Prostate gland (tissue), 2 donors: ENCODE measurements around the gene C4orf33. TPM values are rescaled to one million over a fixed set of nuclear protein-coding genes. Genes with fewer than 3 reads are reported as not detected.

Experiments
- DNase-seq: peaks from one replicate; pipeline ENCODE4 v3.0.0-alpha.2; 2019; ENCODE audit warnings: low spot score
- H3K27ac ChIP-seq, 2 donors: fragments of 200-600 bp; sonication (generic); 2 replicates each; pipeline ENCODE4 v1.5.1; 2017 to 2019
- H3K27me3 ChIP-seq: fragments of 200-600 bp; sonication (generic); replicated peaks from 2 replicates; pipeline ENCODE4 v1.5.1; 2019; ENCODE audit not compliant: insufficient read depth
- H3K36me3 ChIP-seq, 2 donors: fragments of 200-600 bp; sonication (generic); 1 replicate in 1 of 2; 2 replicates in 1 of 2; pipeline versions ENCODE4 v1.5.1 to v1.8.1; 2017 to 2019
- H3K4me1 ChIP-seq: fragments of 200-600 bp; sonication (generic); replicated peaks from 2 replicates; pipeline ENCODE4 v1.5.1; 2019
- H3K4me3 ChIP-seq, 2 donors: fragments of 200-600 bp; sonication (generic); 2 replicates each; pipeline ENCODE4 v1.5.1; 2017 to 2019
- H3K9me3 ChIP-seq: fragments of 200-600 bp; sonication (generic); 2 replicates; pipeline ENCODE4 v1.5.1; 2017
- POLR2A ChIP-seq: fragments of 450-650 bp; IDR thresholded peaks from one replicate; pipeline ENCODE4 v1.6.1; 2016; ENCODE audit warnings: antibody characterized with exemption, mild to moderate bottlenecking
- POLR2AphosphoS5 ChIP-seq: sonication (generic); formaldehyde crosslinking; IDR thresholded peaks from one replicate; pipeline ENCODE4 v1.6.1; 2017; ENCODE audit warnings: antibody characterized with exemption
- WGBS: methylation state at CpG from one replicate; pipeline ENCODE4 v1.1.5; 2018; 5-methylcytosine and 5-hydroxymethylcytosine counted together
- intact Hi-C: fragments of 100-400 bp; cut with DNase I; formaldehyde crosslinking; loops from one replicate; pipeline ENCODE4 v1.14.2; 2022
- total RNA-seq, 2 donors: library from RNA; depleted of rRNA; stranded (reverse); fragments of >200 nt; gene quantifications; one replicate each; pipeline ENCODE4 v1.1.0, GENCODE V29; 2016
- TF ChIP-seq, protein P1 (sequence below), 4 experiments: fragments of 200-600 bp in 2 of 4; fragments of 450-650 bp in 2 of 4; sonication (generic) in 2 of 4; IDR thresholded peaks; 1 replicate in 3 of 4; 2 replicates in 1 of 4; pipeline ENCODE4 v1.5.1; 2016 to 2019; ENCODE audit warnings: antibody characterized with exemption in 4 of 4, mild to moderate bottlenecking in 2 of 4, moderate library complexity in 2 of 4

C4orf33 gene
- total RNA-seq, 2 donors from 2014 or later: 12.1 to 15.2 TPM

DNA sequence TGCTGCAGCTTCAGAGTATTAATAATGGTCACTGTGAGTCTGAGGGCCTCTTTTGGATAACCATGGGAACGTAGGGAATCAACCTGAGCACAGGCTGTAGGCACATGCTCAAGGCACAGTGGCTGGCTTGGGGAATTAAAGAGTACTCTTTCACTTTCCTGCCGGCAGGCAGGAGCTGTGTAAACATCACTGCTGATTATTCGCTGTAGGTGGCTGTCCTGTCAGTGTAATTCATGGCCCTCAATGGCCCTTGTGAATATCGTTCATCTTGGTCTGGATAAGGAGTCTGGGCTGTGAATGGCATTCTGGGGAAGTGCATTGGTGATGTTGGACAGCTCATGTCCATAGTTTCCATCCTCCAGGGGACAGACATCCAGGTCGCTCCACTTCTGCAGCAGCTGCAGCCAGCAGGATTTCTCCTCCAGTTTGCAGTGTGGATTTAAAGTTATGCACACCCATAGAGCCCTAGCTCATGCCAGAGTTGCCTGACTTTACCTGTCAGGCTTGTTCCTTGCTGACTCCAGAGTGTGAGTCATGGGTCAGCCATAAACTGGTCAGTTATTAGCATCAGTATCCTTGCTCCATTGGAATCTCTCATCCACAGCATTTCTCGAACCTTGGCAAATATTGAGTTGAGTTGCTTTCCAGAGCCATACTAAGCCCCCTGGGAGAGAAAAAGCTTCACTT, 43.0 kb downstream of the C4orf33 start:
- no peak overlapping the region for H3K4me3 ChIP-seq
- no peaks in the 10 kb centered on the region for H3K27me3 ChIP-seq
- no peaks in the 10 kb centered on the region for H3K36me3 ChIP-seq
- TF ChIP-seq, protein P1, sequence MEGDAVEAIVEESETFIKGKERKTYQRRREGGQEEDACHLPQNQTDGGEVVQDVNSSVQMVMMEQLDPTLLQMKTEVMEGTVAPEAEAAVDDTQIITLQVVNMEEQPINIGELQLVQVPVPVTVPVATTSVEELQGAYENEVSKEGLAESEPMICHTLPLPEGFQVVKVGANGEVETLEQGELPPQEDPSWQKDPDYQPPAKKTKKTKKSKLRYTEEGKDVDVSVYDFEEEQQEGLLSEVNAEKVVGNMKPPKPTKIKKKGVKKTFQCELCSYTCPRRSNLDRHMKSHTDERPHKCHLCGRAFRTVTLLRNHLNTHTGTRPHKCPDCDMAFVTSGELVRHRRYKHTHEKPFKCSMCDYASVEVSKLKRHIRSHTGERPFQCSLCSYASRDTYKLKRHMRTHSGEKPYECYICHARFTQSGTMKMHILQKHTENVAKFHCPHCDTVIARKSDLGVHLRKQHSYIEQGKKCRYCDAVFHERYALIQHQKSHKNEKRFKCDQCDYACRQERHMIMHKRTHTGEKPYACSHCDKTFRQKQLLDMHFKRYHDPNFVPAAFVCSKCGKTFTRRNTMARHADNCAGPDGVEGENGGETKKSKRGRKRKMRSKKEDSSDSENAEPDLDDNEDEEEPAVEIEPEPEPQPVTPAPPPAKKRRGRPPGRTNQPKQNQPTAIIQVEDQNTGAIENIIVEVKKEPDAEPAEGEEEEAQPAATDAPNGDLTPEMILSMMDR (IDR thresholded peaks at IDR 0.05): no peak
- TF ChIP-seq POLR2A (no peak), POLR2AphosphoS5 (no peak)
- DNase-seq: no peak
- 55% methylated on average over 6 of the region's 6 CpGs for WGBS
- H3K9me3 ChIP-seq: no peaks in the 10 kb centered on the region
- H3K27ac ChIP-seq: no peak overlapping the region
- no peaks in the 10 kb centered on the region for H3K4me1 ChIP-seq
- intact Hi-C loops: no loop called here

DNA sequence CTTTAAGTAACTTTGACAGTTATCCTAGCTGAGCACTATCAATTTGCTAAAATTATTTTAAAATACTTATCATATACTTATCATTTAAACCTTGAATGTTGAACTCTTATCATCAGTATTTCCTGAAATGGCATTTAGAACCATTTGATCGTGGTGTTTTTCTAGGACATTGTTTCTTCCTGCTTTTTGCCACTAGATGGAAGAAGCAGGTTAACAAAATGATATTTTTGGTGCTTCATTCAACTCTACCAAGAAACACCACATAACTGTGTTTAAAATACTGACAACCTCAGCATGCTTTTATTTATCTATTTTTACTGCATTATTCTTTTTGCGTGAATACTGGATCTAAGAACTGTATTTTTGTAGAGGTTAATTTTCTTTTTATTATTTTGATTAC, 44.6 kb downstream of the C4orf33 start:
- Histone ChIP-seq H3K4me1 (no peaks in the 10 kb centered on the region), H3K27ac (no peak overlapping the region), H3K36me3 (no peaks in the 10 kb centered on the region), H3K4me3 (no peak overlapping the region), H3K9me3 (no peaks in the 10 kb centered on the region), H3K27me3 (no peaks in the 10 kb centered on the region)
- no peak for DNase-seq
- TF ChIP-seq POLR2A (no peak), POLR2AphosphoS5 (no peak)
- TF ChIP-seq, protein P1 (IDR thresholded peaks at IDR 0.05): no peak
- WGBS: 70% methylated on average over 2 of the region's 2 CpGs
- intact Hi-C loops: no loop called here

- intact Hi-C loops: no loop called here
- 24% methylated on average over 2 of the region's 2 CpGs for WGBS
- TF ChIP-seq, protein P1 (IDR thresholded peaks at IDR 0.05): no peak
- no peak for TF ChIP-seq POLR2A
- no peak for TF ChIP-seq POLR2AphosphoS5
Observed at GRCh38 chr4:129143359-129143758, 47.4 kb downstream of the C4orf33 start.

DNA sequence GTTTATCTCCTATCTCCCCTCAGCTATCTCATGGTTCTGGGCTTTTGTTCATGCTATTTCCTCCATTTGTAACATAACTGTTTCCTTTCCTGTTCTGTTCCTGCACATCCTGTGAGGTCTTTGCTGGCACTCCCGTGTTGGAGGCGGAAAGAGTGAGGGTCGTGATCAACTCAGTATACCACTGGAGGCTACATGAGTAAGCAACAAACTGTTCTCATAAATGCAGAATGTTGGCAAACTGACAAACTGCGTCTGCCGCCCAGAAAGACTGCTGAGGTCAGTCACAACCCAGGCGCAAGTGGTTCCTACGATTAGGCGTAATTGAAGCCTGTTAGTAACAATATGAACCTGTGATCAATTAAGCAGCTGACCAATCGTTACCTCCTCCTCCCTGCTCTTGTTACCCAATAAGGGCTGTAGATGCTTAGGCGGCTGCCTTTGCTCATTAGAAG, 48.8 kb downstream of the C4orf33 start:
- DNase-seq: no peak
- H3K36me3 ChIP-seq: no peaks in the 10 kb centered on the region
- H3K27me3 ChIP-seq: no peaks in the 10 kb centered on the region
- TF ChIP-seq, protein P1 (IDR thresholded peaks at IDR 0.05): no peak
- TF ChIP-seq POLR2A: no peak
- no peak for TF ChIP-seq POLR2AphosphoS5
- 59% methylated on average over 10 of the region's 10 CpGs for WGBS
- intact Hi-C loops: no loop called here
- no peak overlapping the region for H3K27ac ChIP-seq
- no peak overlapping the region for H3K4me3 ChIP-seq
- no peaks in the 10 kb centered on the region for H3K4me1 ChIP-seq
- H3K9me3 ChIP-seq: no peaks in the 10 kb centered on the region

More at GRCh38 chr4:129143359-129143758, 47.4 kb downstream of the C4orf33 start:
- Histone ChIP-seq H3K4me3 (no peak overlapping the region), H3K36me3 (no peaks in the 10 kb centered on the region), H3K27ac (no peak overlapping the region), H3K4me1 (no peaks in the 10 kb centered on the region), H3K9me3 (no peaks in the 10 kb centered on the region), H3K27me3 (no peaks in the 10 kb centered on the region)
- no peak for DNase-seq

GRCh38 chr4:129145222-129145730, 49.3 kb downstream of the C4orf33 start:
- intact Hi-C loops: no loop called here
- no peak for DNase-seq
- WGBS: 100% methylated on average over 5 of the region's 5 CpGs
- TF ChIP-seq POLR2AphosphoS5 (no peak), POLR2A (no peak)
- TF ChIP-seq, protein P1 (IDR thresholded peaks at IDR 0.05): no peak
- Histone ChIP-seq H3K27ac (no peak overlapping the region), H3K4me3 (no peak overlapping the region), H3K4me1 (no peaks in the 10 kb centered on the region), H3K9me3 (no peaks in the 10 kb centered on the region), H3K36me3 (no peaks in the 10 kb centered on the region), H3K27me3 (no peaks in the 10 kb centered on the region)
